Astrocyte (in vitro differentiated cells and primary cell): Measurements from ENCODE around the gene DOK6. TPM values are rescaled to one million over a fixed set of nuclear protein-coding genes. Genes with fewer than 3 reads are reported as not detected.

Source experiments
- DNase-seq: peaks from one replicate; pipeline ENCODE4 v3.0.0-alpha.2; 2010; ENCODE audit warnings: low read depth
- FAIRE-seq: peaks from 2 replicates; lab custom pipeline; 2011; peaks lifted over from hg19 to GRCh38; lab: Jason Lieb, UNC
- H2AFZ ChIP-seq: 2 replicates; pipeline ENCODE4 v1.6.0; 2012; ENCODE audit warnings: low read depth, low read length, inconsistent platforms
- H3K27ac ChIP-seq: 2 replicates; pipeline ENCODE4 v1.5.1; 2011; ENCODE audit warnings: low read depth, low read length, inconsistent platforms
- H3K27me3 ChIP-seq: 2 replicates; pipeline ENCODE4 v1.6.0; 2011; ENCODE audit warnings: low read length, inconsistent platforms; ENCODE audit not compliant: insufficient read depth
- H3K36me3 ChIP-seq: 2 replicates; pipeline ENCODE4 v1.5.1; 2011; ENCODE audit warnings: low read length, inconsistent platforms; ENCODE audit not compliant: insufficient read depth
- H3K4me1 ChIP-seq: 2 replicates; pipeline ENCODE4 v1.5.1; 2011; ENCODE audit warnings: low read length, inconsistent platforms; ENCODE audit not compliant: insufficient read depth
- H3K4me2 ChIP-seq: 2 replicates; pipeline ENCODE4 v1.6.0; 2012; ENCODE audit warnings: low read length, inconsistent platforms
- H3K4me3 ChIP-seq: 2 replicates; pipeline ENCODE4 v1.5.1; 2011; ENCODE audit warnings: low read depth, mild to moderate bottlenecking, low read length, inconsistent platforms; ENCODE audit not compliant: insufficient read depth
- H3K79me2 ChIP-seq: 2 replicates; pipeline ENCODE4 v1.6.0; 2012; ENCODE audit warnings: mild to moderate bottlenecking, low read length, inconsistent platforms; ENCODE audit not compliant: insufficient read depth
- H3K9ac ChIP-seq: 2 replicates; pipeline ENCODE4 v1.6.0; 2012; ENCODE audit warnings: mild to moderate bottlenecking, low read length, inconsistent platforms
- H3K9me3 ChIP-seq: 2 replicates; pipeline ENCODE4 v1.5.1; 2012; ENCODE audit warnings: low read depth, mild to moderate bottlenecking, low read length, inconsistent platforms; ENCODE audit not compliant: insufficient read depth
- H4K20me1 ChIP-seq: 2 replicates; pipeline ENCODE4 v1.6.0; 2012; ENCODE audit warnings: low read length, inconsistent platforms; ENCODE audit not compliant: insufficient read depth
- H3K27ac Mint-ChIP-seq: one replicate; pipeline ENCODE4 v1.8.0; 2021; ENCODE audit warnings: mild to moderate bottlenecking, mixed read lengths; ENCODE audit not compliant: unreplicated experiment
- H3K27me3 Mint-ChIP-seq: one replicate; pipeline ENCODE4 v1.8.0; 2021; ENCODE audit warnings: low read depth, mixed read lengths; ENCODE audit not compliant: unreplicated experiment
- H3K36me3 Mint-ChIP-seq: one replicate; pipeline ENCODE4 v1.8.0; 2021; ENCODE audit warnings: low read depth, mixed read lengths; ENCODE audit not compliant: unreplicated experiment
- H3K4me1 Mint-ChIP-seq: one replicate; pipeline ENCODE4 v1.8.0; 2021; ENCODE audit warnings: low read depth, mixed read lengths; ENCODE audit not compliant: unreplicated experiment
- H3K4me3 Mint-ChIP-seq: one replicate; pipeline ENCODE4 v1.8.0; 2021; ENCODE audit warnings: mild to moderate bottlenecking, moderate library complexity, mixed read lengths; ENCODE audit not compliant: unreplicated experiment
- H3K9me3 Mint-ChIP-seq: one replicate; pipeline ENCODE4 v1.8.0; 2021; ENCODE audit warnings: mild to moderate bottlenecking, mixed read lengths; ENCODE audit not compliant: unreplicated experiment
- CTCF ChIP-seq: IDR thresholded peaks from 2 replicates; pipeline ENCODE4 v1.5.1; 2011; ENCODE audit warnings: low read depth, mild to moderate bottlenecking, inconsistent platforms, low read length, moderate library complexity; ENCODE audit not compliant: insufficient read depth
- EZH2 ChIP-seq: IDR thresholded peaks from 2 replicates; pipeline ENCODE4 v1.6.1; 2012; ENCODE audit warnings: mild to moderate bottlenecking, low read length, inconsistent platforms; ENCODE audit not compliant: insufficient read depth
- total RNA-seq: library from RNA; stranded (reverse); gene quantifications from 2 replicates; pipeline ENCODE4 v1.2.1, GENCODE V29; 2021

The DOK6 gene
- total RNA-seq, 1 donor from 2014 or later = 2.9 TPM

DNA sequence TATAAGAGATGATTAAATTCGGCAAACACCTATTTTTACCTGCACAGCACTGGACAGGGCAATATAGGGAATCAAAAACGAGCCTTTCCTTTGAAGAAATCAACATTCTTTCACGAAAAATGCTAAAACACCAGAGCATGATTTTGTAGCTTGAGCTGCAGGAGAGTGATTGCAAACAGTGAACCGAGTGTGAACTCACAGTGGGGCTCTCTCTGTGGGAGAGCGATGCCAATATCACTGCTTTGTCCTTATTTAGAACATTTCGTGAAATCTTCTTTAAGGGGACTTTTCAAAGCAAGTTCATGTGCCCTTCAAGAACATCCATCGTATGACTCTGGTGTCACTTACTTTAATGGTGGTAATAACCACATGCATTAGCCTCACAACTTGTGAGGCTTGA lies 308.2 kb downstream of the DOK6 start:
- Histone ChIP-seq H4K20me1 (no peaks in the 10 kb centered on the region), H3K4me1 (no peaks in the 10 kb centered on the region), H3K4me2 (no peak overlapping the region), H3K9ac (no peak overlapping the region), H3K27ac (no peak overlapping the region), H3K9me3 (no peaks in the 10 kb centered on the region), H3K4me3 (no peak overlapping the region), H3K27me3 (no peaks in the 10 kb centered on the region), H2AFZ (no peak overlapping the region), H3K36me3 (no peaks in the 10 kb centered on the region), H3K79me2 (no peaks in the 10 kb centered on the region)
- DNase-seq = no peak
- Mint-ChIP-seq H3K4me1 (peaks cover 4% of the 10 kb centered on the region), H3K27ac (no peak overlapping the region), H3K36me3 (no peaks in the 10 kb centered on the region), H3K9me3 (no peaks in the 10 kb centered on the region), H3K4me3 (no peak overlapping the region), H3K27me3 (no peaks in the 10 kb centered on the region)
- TF ChIP-seq EZH2 (no peak), CTCF (no peak)
- no peak for FAIRE-seq

- H4K20me1 ChIP-seq = no peaks in the 10 kb centered on the region
- no peak overlapping the region for H3K27ac Mint-ChIP-seq
- H3K4me1 ChIP-seq = no peaks in the 10 kb centered on the region
- H3K9me3 ChIP-seq = peaks cover 4% of the 10 kb centered on the region
- TF ChIP-seq EZH2 (no peak), CTCF (no peak)
- H3K27me3 Mint-ChIP-seq = no peaks in the 10 kb centered on the region
- no peak overlapping the region for H3K4me3 Mint-ChIP-seq
- peaks cover 2% of the 10 kb centered on the region for H3K4me1 Mint-ChIP-seq
- DNase-seq (no peak), FAIRE-seq (no peak)
- peaks cover 9% of the 10 kb centered on the region for H3K9me3 Mint-ChIP-seq
- H3K4me3 ChIP-seq = no peak overlapping the region
- H3K79me2 ChIP-seq = no peaks in the 10 kb centered on the region
- H3K27me3 ChIP-seq = no peaks in the 10 kb centered on the region
- H3K36me3 ChIP-seq = no peaks in the 10 kb centered on the region
- no peak overlapping the region for H3K27ac ChIP-seq
- no peak overlapping the region for H2AFZ ChIP-seq
- H3K4me2 ChIP-seq = no peak overlapping the region
- no peaks in the 10 kb centered on the region for H3K36me3 Mint-ChIP-seq
- no peak overlapping the region for H3K9ac ChIP-seq
Measured at GRCh38 chr18:69715191-69715795, 314.6 kb downstream of the DOK6 start.

DNA sequence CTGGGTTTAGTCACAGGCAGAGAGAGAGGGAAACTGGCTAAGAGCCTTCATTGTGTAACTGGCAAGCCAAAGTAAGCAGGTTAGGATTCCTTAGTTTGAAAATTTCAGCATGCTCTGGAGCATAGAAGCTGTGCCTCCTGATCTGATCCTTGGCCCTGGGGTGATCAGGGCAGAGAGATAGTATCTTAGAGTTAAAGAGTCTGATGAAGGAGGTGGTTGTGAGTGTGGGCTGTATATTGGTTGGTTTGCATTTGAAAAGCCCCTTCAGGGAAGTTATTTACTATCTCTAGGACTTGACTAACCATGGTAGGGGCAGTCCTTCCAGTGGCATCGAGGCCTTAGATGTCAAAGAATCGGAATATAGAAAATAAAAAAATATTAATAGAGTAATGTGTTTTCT lies 316.9 kb downstream of the DOK6 start:
- Histone ChIP-seq H3K27me3 (no peaks in the 10 kb centered on the region), H3K9ac (no peak overlapping the region), H3K36me3 (no peaks in the 10 kb centered on the region), H3K4me2 (no peak overlapping the region), H3K9me3 (peaks cover 4% of the 10 kb centered on the region), H2AFZ (no peak overlapping the region), H3K4me1 (no peaks in the 10 kb centered on the region), H3K79me2 (no peaks in the 10 kb centered on the region), H4K20me1 (no peaks in the 10 kb centered on the region), H3K4me3 (no peak overlapping the region), H3K27ac (no peak overlapping the region)
- no peak for DNase-seq
- Mint-ChIP-seq H3K9me3 (peaks cover 9% of the 10 kb centered on the region), H3K4me3 (no peak overlapping the region), H3K27ac (no peak overlapping the region), H3K27me3 (no peaks in the 10 kb centered on the region), H3K4me1 (peaks cover 2% of the 10 kb centered on the region), H3K36me3 (no peaks in the 10 kb centered on the region)
- TF ChIP-seq EZH2 = no peak
- TF ChIP-seq CTCF = no peak
- no peak for FAIRE-seq
